Liver (tissue), 9 donors: ENCODE data around the gene STX12. TPM values are rescaled to one million over a fixed set of nuclear protein-coding genes. Genes with fewer than 3 reads are reported as not detected.

Experiments
- DNase-seq: peaks from one replicate; pipeline ENCODE4 v3.0.0-alpha.2; 2017; ENCODE audit warnings: low spot score
- H3K27ac ChIP-seq, 2 donors: one replicate each; pipeline ENCODE4 v1.7.0; 2013; ENCODE audit warnings: inconsistent platforms in 2 of 2, low read length in 2 of 2, control low read depth in 1 of 2, low read depth in 1 of 2, mild to moderate bottlenecking in 1 of 2
- H3K27me3 ChIP-seq, 4 donors: one replicate each; pipeline versions ENCODE4 v1.6.1 to v1.7.0; 2013; ENCODE audit warnings: low read length in 3 of 4, inconsistent platforms in 1 of 4, mild to moderate bottlenecking in 1 of 4, moderate library complexity in 1 of 4; ENCODE audit not compliant: control insufficient read depth in 4 of 4, insufficient read depth in 4 of 4
- H3K36me3 ChIP-seq, 4 donors: one replicate each; pipeline versions ENCODE4 v1.6.1 to v1.7.0; 2013; ENCODE audit warnings: low read length in 3 of 4, mild to moderate bottlenecking in 3 of 4, low read depth in 1 of 4, moderate library complexity in 1 of 4; ENCODE audit not compliant: control insufficient read depth in 4 of 4, insufficient read depth in 3 of 4
- H3K4me1 ChIP-seq, 4 donors: one replicate each; pipeline versions ENCODE4 v1.6.1 to v1.7.0; 2013; ENCODE audit warnings: low read length in 3 of 4, mild to moderate bottlenecking in 3 of 4, moderate library complexity in 1 of 4; ENCODE audit not compliant: control insufficient read depth in 4 of 4, insufficient read depth in 4 of 4
- H3K4me3 ChIP-seq, 3 donors: one replicate each; pipeline versions ENCODE4 v1.6.1 to v1.7.0; 2013; ENCODE audit warnings: low read length in 3 of 3, control low read depth in 1 of 3, low read depth in 1 of 3, mild to moderate bottlenecking in 1 of 3
- H3K9ac ChIP-seq, 2 donors: one replicate each; pipeline ENCODE4 v1.7.0; 2013; ENCODE audit warnings: low read length in 2 of 2, mild to moderate bottlenecking in 2 of 2, moderate library complexity in 2 of 2, control low read depth in 1 of 2, low read depth in 1 of 2
- H3K9me3 ChIP-seq, 4 donors: one replicate each; pipeline versions ENCODE4 v1.6.1 to v1.7.0; 2013; ENCODE audit warnings: low read length in 3 of 4; ENCODE audit not compliant: control insufficient read depth in 4 of 4
- EGR1 ChIP-seq, 2 donors: IDR thresholded peaks; 2 replicates each; pipeline ENCODE4 v1.6.1; 2016 to 2018; ENCODE audit warnings: antibody characterized with exemption in 2 of 2, low read depth in 2 of 2
- FOXA1 ChIP-seq: IDR thresholded peaks from 2 replicates; pipeline ENCODE4 v1.6.1; 2016; ENCODE audit warnings: antibody characterized with exemption
- FOXA2 ChIP-seq: IDR thresholded peaks from 2 replicates; pipeline ENCODE4 v1.6.1; 2016; ENCODE audit warnings: antibody characterized with exemption
- GABPA ChIP-seq, 2 donors: IDR thresholded peaks in 1 of 2; conservative IDR thresholded peaks in 1 of 2; 2 replicates each; pipeline ENCODE4 v1.6.1; 2016; ENCODE audit warnings: antibody characterized with exemption in 2 of 2, mild to moderate bottlenecking in 1 of 2, moderate library complexity in 1 of 2
- HNF4A ChIP-seq, 2 donors: conservative IDR thresholded peaks; 2 replicates each; pipeline ENCODE4 v1.6.1; 2016; ENCODE audit warnings: antibody characterized with exemption in 2 of 2, mild to moderate bottlenecking in 2 of 2
- HNF4G ChIP-seq: IDR thresholded peaks from 2 replicates; pipeline ENCODE4 v1.6.1; 2016; ENCODE audit warnings: antibody characterized with exemption
- JUND ChIP-seq, 2 donors: IDR thresholded peaks; 2 replicates each; pipeline ENCODE4 v1.6.1; 2016; ENCODE audit warnings: antibody characterized with exemption in 2 of 2
- NR2F2 ChIP-seq: IDR thresholded peaks from 2 replicates; pipeline ENCODE4 v1.6.1; 2016; ENCODE audit warnings: antibody characterized with exemption
- RAD21 ChIP-seq, 2 donors: IDR thresholded peaks; 2 replicates each; pipeline ENCODE4 v1.6.1; 2016; ENCODE audit warnings: antibody characterized with exemption in 2 of 2, mild to moderate bottlenecking in 2 of 2
- RXRA ChIP-seq, 2 donors: IDR thresholded peaks; 2 replicates each; pipeline ENCODE4 v1.6.1; 2017 to 2018; ENCODE audit warnings: antibody characterized with exemption in 2 of 2, mild to moderate bottlenecking in 1 of 2
- SP1 ChIP-seq: IDR thresholded peaks from 2 replicates; pipeline ENCODE4 v1.6.1; 2018; ENCODE audit warnings: antibody characterized with exemption, mild to moderate bottlenecking
- TAF1 ChIP-seq: conservative IDR thresholded peaks from 2 replicates; pipeline ENCODE4 v1.6.1; 2016; ENCODE audit warnings: antibody characterized with exemption, mild to moderate bottlenecking
- YY1 ChIP-seq: IDR thresholded peaks from 2 replicates; pipeline ENCODE4 v1.6.1; 2016; ENCODE audit warnings: antibody characterized with exemption, mild to moderate bottlenecking
- WGBS: extraction: QIAGEN DNeasy Blood & Tissue Kit; methylation state at CpG from one replicate; pipeline ENCODE4 v1.1.7; 2013; 5-methylcytosine and 5-hydroxymethylcytosine counted together
- polyA plus RNA-seq, 2 donors: library from polyadenylated mRNA; stranded (reverse) in 1 of 2; unstranded in 1 of 2; fragments of 200-250 nt in 1 of 2; fragments of >200 nt in 1 of 2; fragmentation: Nextera tagmentation in 1 of 2; extraction: Ambion mirVana in 1 of 2; gene quantifications; one replicate each; pipeline versions ENCODE4 v1.2.1 to v1.2.3, GENCODE V29; 2013 to 2015
- total RNA-seq, 2 donors: library from RNA; depleted of rRNA; stranded (reverse); fragments of >200 nt; gene quantifications; one replicate each; pipeline ENCODE4 v1.2.3, GENCODE V29; 2014
- TF ChIP-seq, protein P1 (sequence below): IDR thresholded peaks from 2 replicates; pipeline ENCODE4 v1.6.1; 2016; ENCODE audit warnings: antibody characterized with exemption, mild to moderate bottlenecking
- TF ChIP-seq, protein P2 (sequence below): IDR thresholded peaks from 2 replicates; pipeline ENCODE4 v1.6.1; 2016; ENCODE audit warnings: antibody characterized with exemption
- TF ChIP-seq, protein P3 (sequence below): IDR thresholded peaks from 2 replicates; pipeline ENCODE4 v1.6.1; 2016; ENCODE audit warnings: antibody characterized with exemption
- TF ChIP-seq, protein P4 (sequence below): IDR thresholded peaks from 2 replicates; pipeline ENCODE4 v1.6.1; 2016; ENCODE audit warnings: antibody characterized with exemption
- TF ChIP-seq, protein P5 (sequence below): fragments of 150-350 bp; IDR thresholded peaks from 2 replicates; pipeline ENCODE4 v1.5.1; 2017; ENCODE audit warnings: improper control_type of control experiment, low read depth, low read length; ENCODE audit not compliant: missing input control
- donor health status: healthy.
- donor health status: healthy.
- donor health status: healthy.
- donor health status: healthy.
- donor health status: healthy.

The STX12 gene
- total and polyA plus RNA-seq, 4 donors, result 10.0 to 23.3 (median 13.7) TPM

DNA sequence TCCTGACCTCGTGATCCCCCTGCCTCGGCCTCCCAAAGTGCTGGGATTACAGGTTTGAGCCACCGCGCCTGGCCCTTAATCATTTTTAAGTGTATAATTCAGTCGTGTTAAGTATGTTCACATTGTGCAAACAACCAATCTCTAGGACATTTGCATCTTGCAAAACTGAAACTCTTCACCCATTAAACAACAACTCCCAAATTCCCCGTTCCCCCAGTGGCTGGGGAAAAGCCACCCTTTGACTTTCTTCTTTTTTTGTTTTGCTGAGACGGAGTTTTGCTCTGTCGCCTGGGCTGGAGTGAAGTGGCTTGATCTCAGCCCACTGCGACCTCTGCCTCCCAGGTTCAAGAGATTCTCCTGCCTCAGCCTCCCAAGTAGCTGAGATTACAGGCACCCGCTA lies 92.8 kb downstream of the STX12 start:
- no peaks in the 10 kb centered on the region for H3K27me3 ChIP-seq
- TF ChIP-seq HNF4G (no peak), FOXA2 (no peak), FOXA1 (no peak), GABPA (IDR thresholded peaks at IDR 0.05 in 1 of 2, conservative IDR thresholded peaks at IDR 0.05 in 1 of 2) (no peak), HNF4A (conservative IDR thresholded peaks at IDR 0.05) (no peak), JUND (IDR thresholded peaks at IDR 0.05) (no peak), RXRA (IDR thresholded peaks at IDR 0.05) (no peak), EGR1 (IDR thresholded peaks at IDR 0.05; ENCODE audit: low read depth in 2 of 2) (no peak), SP1 (no peak), NR2F2 (no peak), YY1 (no peak), TAF1 (no peak), RAD21 (IDR thresholded peaks at IDR 0.05) (no peak)
- TF ChIP-seq, protein P1, sequence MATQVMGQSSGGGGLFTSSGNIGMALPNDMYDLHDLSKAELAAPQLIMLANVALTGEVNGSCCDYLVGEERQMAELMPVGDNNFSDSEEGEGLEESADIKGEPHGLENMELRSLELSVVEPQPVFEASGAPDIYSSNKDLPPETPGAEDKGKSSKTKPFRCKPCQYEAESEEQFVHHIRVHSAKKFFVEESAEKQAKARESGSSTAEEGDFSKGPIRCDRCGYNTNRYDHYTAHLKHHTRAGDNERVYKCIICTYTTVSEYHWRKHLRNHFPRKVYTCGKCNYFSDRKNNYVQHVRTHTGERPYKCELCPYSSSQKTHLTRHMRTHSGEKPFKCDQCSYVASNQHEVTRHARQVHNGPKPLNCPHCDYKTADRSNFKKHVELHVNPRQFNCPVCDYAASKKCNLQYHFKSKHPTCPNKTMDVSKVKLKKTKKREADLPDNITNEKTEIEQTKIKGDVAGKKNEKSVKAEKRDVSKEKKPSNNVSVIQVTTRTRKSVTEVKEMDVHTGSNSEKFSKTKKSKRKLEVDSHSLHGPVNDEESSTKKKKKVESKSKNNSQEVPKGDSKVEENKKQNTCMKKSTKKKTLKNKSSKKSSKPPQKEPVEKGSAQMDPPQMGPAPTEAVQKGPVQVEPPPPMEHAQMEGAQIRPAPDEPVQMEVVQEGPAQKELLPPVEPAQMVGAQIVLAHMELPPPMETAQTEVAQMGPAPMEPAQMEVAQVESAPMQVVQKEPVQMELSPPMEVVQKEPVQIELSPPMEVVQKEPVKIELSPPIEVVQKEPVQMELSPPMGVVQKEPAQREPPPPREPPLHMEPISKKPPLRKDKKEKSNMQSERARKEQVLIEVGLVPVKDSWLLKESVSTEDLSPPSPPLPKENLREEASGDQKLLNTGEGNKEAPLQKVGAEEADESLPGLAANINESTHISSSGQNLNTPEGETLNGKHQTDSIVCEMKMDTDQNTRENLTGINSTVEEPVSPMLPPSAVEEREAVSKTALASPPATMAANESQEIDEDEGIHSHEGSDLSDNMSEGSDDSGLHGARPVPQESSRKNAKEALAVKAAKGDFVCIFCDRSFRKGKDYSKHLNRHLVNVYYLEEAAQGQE, result no peak
- TF ChIP-seq, protein P2, sequence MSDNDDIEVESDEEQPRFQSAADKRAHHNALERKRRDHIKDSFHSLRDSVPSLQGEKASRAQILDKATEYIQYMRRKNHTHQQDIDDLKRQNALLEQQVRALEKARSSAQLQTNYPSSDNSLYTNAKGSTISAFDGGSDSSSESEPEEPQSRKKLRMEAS, result no peak
- TF ChIP-seq, protein P3, sequence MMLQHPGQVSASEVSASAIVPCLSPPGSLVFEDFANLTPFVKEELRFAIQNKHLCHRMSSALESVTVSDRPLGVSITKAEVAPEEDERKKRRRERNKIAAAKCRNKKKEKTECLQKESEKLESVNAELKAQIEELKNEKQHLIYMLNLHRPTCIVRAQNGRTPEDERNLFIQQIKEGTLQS, result no peak
- TF ChIP-seq, protein P4, sequence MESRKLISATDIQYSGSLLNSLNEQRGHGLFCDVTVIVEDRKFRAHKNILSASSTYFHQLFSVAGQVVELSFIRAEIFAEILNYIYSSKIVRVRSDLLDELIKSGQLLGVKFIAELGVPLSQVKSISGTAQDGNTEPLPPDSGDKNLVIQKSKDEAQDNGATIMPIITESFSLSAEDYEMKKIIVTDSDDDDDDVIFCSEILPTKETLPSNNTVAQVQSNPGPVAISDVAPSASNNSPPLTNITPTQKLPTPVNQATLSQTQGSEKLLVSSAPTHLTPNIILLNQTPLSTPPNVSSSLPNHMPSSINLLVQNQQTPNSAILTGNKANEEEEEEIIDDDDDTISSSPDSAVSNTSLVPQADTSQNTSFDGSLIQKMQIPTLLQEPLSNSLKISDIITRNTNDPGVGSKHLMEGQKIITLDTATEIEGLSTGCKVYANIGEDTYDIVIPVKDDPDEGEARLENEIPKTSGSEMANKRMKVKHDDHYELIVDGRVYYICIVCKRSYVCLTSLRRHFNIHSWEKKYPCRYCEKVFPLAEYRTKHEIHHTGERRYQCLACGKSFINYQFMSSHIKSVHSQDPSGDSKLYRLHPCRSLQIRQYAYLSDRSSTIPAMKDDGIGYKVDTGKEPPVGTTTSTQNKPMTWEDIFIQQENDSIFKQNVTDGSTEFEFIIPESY, result no peak
- TF ChIP-seq, protein P5, sequence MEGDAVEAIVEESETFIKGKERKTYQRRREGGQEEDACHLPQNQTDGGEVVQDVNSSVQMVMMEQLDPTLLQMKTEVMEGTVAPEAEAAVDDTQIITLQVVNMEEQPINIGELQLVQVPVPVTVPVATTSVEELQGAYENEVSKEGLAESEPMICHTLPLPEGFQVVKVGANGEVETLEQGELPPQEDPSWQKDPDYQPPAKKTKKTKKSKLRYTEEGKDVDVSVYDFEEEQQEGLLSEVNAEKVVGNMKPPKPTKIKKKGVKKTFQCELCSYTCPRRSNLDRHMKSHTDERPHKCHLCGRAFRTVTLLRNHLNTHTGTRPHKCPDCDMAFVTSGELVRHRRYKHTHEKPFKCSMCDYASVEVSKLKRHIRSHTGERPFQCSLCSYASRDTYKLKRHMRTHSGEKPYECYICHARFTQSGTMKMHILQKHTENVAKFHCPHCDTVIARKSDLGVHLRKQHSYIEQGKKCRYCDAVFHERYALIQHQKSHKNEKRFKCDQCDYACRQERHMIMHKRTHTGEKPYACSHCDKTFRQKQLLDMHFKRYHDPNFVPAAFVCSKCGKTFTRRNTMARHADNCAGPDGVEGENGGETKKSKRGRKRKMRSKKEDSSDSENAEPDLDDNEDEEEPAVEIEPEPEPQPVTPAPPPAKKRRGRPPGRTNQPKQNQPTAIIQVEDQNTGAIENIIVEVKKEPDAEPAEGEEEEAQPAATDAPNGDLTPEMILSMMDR, result no peak
- no peak overlapping the region for H3K27ac ChIP-seq
- H3K9ac ChIP-seq, result no peak overlapping the region
- no peaks in the 10 kb centered on the region for H3K9me3 ChIP-seq
- DNase-seq, result no peak
- no peak overlapping the region for H3K4me3 ChIP-seq
- H3K36me3 ChIP-seq, result no peaks in the 10 kb centered on the region
- no peaks in the 10 kb centered on the region for H3K4me1 ChIP-seq
- 94% methylated on average over 10 of the region's 10 CpGs for WGBS
